ENCODE results near the gene GLDC. TPM values are rescaled to one million over a fixed set of nuclear protein-coding genes. Genes with fewer than 3 reads are reported as not detected.
A peak's percentile ranks its signal among the peaks of the same experiment; 100 is the strongest.

Gene GLDC
- total RNA-seq, 1 donor from 2014 or later, result 100 TPM

DNA sequence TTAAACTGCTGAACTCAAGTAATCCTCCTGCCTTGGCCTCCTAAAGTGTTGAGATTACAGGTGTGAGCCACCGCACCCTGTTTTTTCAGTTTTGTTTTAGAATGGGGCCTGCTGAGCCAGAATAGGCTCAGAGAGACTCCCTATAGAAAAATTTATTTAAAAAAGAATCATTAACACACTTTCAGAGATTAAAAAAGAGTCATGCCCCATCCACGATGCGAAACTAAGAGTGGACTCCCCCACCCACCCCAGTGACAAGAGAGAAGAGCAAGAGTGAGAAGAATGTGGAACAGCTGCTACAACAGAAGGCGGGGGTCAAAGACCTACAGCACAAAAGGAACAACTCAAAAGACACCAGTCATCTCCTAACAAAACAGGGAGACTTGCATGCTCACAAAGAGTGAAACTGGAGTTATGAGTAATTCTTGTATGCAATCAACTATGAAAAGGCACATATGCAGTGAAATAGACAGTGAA lies 47.2 kb downstream of the GLDC start:
- Histone ChIP-seq H4K20me1 (ENCODE audit: low read depth) (no peaks in the 10 kb centered on the region), H3K9ac (no peak overlapping the region), H3K4me2 (no peak overlapping the region), H3K79me2 (ENCODE audit: low read depth) (no peaks in the 10 kb centered on the region), H3F3A (ENCODE audit: low read depth) (no peaks in the 10 kb centered on the region), H2AFZ (replicated peaks) (no peak overlapping the region), H3K9me3 (ENCODE audit: low read depth) (no peaks in the 10 kb centered on the region), H3K4me1 (no peaks in the 10 kb centered on the region), H3K4me3 (no peak overlapping the region), H3K27me3 (no peaks in the 10 kb centered on the region), H3K27ac (no peak overlapping the region), H3K36me3 (peaks cover 3% of the 10 kb centered on the region)
- Mint-ChIP-seq H3K36me3 (peaks cover 36% of the 10 kb centered on the region), H3K4me3 (no peak overlapping the region), H3K27ac (no peak overlapping the region), H3K9me3 (no peaks in the 10 kb centered on the region), H3K27me3 (ENCODE audit: insufficient read depth, low read depth) (no peaks in the 10 kb centered on the region), H3K4me1 (no peaks in the 10 kb centered on the region)
- no peak for DNase-seq (ENCODE audit: low spot score)
- TF ChIP-seq, protein P1, sequence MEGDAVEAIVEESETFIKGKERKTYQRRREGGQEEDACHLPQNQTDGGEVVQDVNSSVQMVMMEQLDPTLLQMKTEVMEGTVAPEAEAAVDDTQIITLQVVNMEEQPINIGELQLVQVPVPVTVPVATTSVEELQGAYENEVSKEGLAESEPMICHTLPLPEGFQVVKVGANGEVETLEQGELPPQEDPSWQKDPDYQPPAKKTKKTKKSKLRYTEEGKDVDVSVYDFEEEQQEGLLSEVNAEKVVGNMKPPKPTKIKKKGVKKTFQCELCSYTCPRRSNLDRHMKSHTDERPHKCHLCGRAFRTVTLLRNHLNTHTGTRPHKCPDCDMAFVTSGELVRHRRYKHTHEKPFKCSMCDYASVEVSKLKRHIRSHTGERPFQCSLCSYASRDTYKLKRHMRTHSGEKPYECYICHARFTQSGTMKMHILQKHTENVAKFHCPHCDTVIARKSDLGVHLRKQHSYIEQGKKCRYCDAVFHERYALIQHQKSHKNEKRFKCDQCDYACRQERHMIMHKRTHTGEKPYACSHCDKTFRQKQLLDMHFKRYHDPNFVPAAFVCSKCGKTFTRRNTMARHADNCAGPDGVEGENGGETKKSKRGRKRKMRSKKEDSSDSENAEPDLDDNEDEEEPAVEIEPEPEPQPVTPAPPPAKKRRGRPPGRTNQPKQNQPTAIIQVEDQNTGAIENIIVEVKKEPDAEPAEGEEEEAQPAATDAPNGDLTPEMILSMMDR (IDR thresholded peaks at IDR 0.05), result no peak
- no peak for TF ChIP-seq EZH2phosphoT487 (IDR thresholded peaks at IDR 0.05)
- TF ChIP-seq EZH2 (IDR thresholded peaks at IDR 0.05), result no peak

DNA sequence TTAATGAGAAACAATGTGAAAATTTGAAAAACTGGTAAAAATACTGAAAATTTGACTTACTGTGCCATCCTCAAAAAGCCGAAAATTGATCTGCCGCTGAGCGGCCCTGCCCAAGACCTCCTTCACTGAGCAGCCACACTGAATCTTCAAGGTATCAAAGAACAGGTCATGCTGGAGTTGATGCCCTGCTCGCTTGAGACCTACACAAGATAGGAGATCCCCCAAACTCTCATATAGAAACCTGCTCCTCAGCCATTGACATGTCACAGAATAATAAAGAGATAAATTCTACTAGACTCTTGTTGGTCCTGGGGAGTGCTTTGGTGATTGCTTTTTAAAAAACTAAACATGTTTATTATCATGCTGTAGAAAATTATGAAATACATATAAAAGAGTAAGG lies 52.7 kb downstream of the GLDC start:
- Histone ChIP-seq H3F3A (ENCODE audit: low read depth) (no peaks in the 10 kb centered on the region), H3K4me1 (no peaks in the 10 kb centered on the region), H3K9me3 (ENCODE audit: low read depth) (no peaks in the 10 kb centered on the region), H3K27ac (no peak overlapping the region), H3K4me2 (no peak overlapping the region), H3K79me2 (ENCODE audit: low read depth) (no peaks in the 10 kb centered on the region), H3K36me3 (peaks cover 5% of the 10 kb centered on the region), H4K20me1 (ENCODE audit: low read depth) (no peaks in the 10 kb centered on the region), H2AFZ (replicated peaks) (no peak overlapping the region), H3K27me3 (no peaks in the 10 kb centered on the region), H3K9ac (no peak overlapping the region), H3K4me3 (no peak overlapping the region)
- no peaks in the 10 kb centered on the region for H3K4me1 Mint-ChIP-seq
- no peaks in the 10 kb centered on the region for H3K9me3 Mint-ChIP-seq
- peaks cover 28% of the 10 kb centered on the region for H3K36me3 Mint-ChIP-seq
- H3K27ac Mint-ChIP-seq, result peak overlapping the region; percentile 76
- no peak overlapping the region for H3K4me3 Mint-ChIP-seq
- TF ChIP-seq EZH2 (IDR thresholded peaks at IDR 0.05), result no peak
- TF ChIP-seq EZH2phosphoT487 (IDR thresholded peaks at IDR 0.05), result no peak
- TF ChIP-seq, protein P1 (IDR thresholded peaks at IDR 0.05), result no peak
- H3K27me3 Mint-ChIP-seq (ENCODE audit: insufficient read depth, low read depth), result no peaks in the 10 kb centered on the region
- no peak for DNase-seq (ENCODE audit: low spot score)

DNA sequence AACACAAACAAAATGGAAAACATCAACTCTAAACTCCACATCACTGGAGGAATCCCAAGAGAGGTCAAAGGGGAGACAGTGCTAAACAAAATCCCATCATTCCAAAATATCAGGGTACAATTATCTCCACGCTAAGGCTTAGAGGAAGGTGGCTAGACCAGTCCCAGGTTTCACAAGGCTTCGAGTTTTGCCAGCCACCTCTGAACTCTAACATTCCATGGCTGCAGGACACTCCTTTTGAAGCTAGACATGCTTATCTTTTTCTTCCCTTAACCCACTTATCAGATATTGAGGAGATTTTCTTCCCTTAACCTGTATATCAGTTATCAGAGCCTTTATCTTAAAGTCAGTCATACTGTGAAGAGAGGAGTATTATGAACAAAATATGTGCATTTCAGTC lies 53.3 kb downstream of the GLDC start:
- no peak overlapping the region for H3K4me3 Mint-ChIP-seq

More for the DNA sequence above, 53.3 kb downstream of the GLDC start:
- Mint-ChIP-seq H3K36me3 (peaks cover 28% of the 10 kb centered on the region), H3K27me3 (ENCODE audit: insufficient read depth, low read depth) (no peaks in the 10 kb centered on the region), H3K27ac (no peak overlapping the region), H3K9me3 (no peaks in the 10 kb centered on the region), H3K4me1 (no peaks in the 10 kb centered on the region)
- H3K9ac ChIP-seq, result no peak overlapping the region
- no peaks in the 10 kb centered on the region for H3F3A ChIP-seq (ENCODE audit: low read depth)
- DNase-seq (ENCODE audit: low spot score), result no peak
- H3K27me3 ChIP-seq, result no peaks in the 10 kb centered on the region
- peaks cover 7% of the 10 kb centered on the region for H3K36me3 ChIP-seq
- H3K4me2 ChIP-seq, result no peak overlapping the region
- no peak overlapping the region for H2AFZ ChIP-seq (replicated peaks)
- H3K9me3 ChIP-seq (ENCODE audit: low read depth), result no peaks in the 10 kb centered on the region
- H3K4me1 ChIP-seq, result no peaks in the 10 kb centered on the region
- no peaks in the 10 kb centered on the region for H4K20me1 ChIP-seq (ENCODE audit: low read depth)
- TF ChIP-seq EZH2phosphoT487 (IDR thresholded peaks at IDR 0.05), result no peak
- TF ChIP-seq EZH2 (IDR thresholded peaks at IDR 0.05), result no peak
- TF ChIP-seq, protein P1 (IDR thresholded peaks at IDR 0.05), result no peak
- no peaks in the 10 kb centered on the region for H3K79me2 ChIP-seq (ENCODE audit: low read depth)
- H3K4me3 ChIP-seq, result no peak overlapping the region
- no peak overlapping the region for H3K27ac ChIP-seq

Data from neural progenitor cell (in vitro differentiated cells).